OCI-LY1 (cell line): ENCODE data around the gene CCDC12.

Experiments
- H2AFZ ChIP-seq: fragments of 200-600 bp; sonication (generic), shearing (Covaris generic); 2 replicates; pipeline ENCODE4 v1.6.0; 2014; ENCODE audit warnings: antibody characterized with exemption, mild to moderate bottlenecking, low read length
- H3F3A ChIP-seq: fragments of 200-600 bp; sonication (generic), shearing (Covaris generic); 2 replicates; pipeline ENCODE4 v1.6.0; 2014; ENCODE audit warnings: mild to moderate bottlenecking, antibody characterized with exemption, low read length, moderate library complexity; ENCODE audit not compliant: insufficient read depth
- H3K27ac ChIP-seq: fragments of 200-600 bp; sonication (generic); 2 replicates; pipeline ENCODE4 v1.5.1; 2014; ENCODE audit warnings: low read length, mixed run types, mild to moderate bottlenecking, low read depth; ENCODE audit not compliant: poor library complexity, severe bottlenecking
- H3K27me3 ChIP-seq: fragments of 200-600 bp; sonication (generic); 2 replicates; pipeline ENCODE4 v1.6.0; 2014; ENCODE audit warnings: antibody characterized with exemption, mild to moderate bottlenecking, low read length, moderate library complexity; ENCODE audit not compliant: insufficient read depth
- H3K36me3 ChIP-seq: fragments of 200-600 bp; sonication (generic); 2 replicates; pipeline ENCODE4 v1.6.1; 2014; ENCODE audit warnings: mild to moderate bottlenecking, antibody characterized with exemption, low read length, moderate library complexity, mixed read lengths; ENCODE audit not compliant: insufficient read depth
- H3K4me1 ChIP-seq: fragments of 200-600 bp; sonication (generic); 2 replicates; pipeline ENCODE4 v1.5.1; 2014; ENCODE audit warnings: mild to moderate bottlenecking, low read length, moderate library complexity; ENCODE audit not compliant: insufficient read depth, severe bottlenecking
- H3K4me2 ChIP-seq: fragments of 200-600 bp; sonication (generic), shearing (Covaris generic); 2 replicates; pipeline ENCODE4 v1.6.1; 2014; ENCODE audit warnings: low read length
- H3K4me3 ChIP-seq: fragments of 200-600 bp; sonication (generic); 2 replicates; pipeline ENCODE4 v1.5.1; 2014; ENCODE audit warnings: low read length, low read depth, mild to moderate bottlenecking, mixed read lengths; ENCODE audit not compliant: poor library complexity, severe bottlenecking
- H3K79me2 ChIP-seq: fragments of 200-600 bp; shearing (Covaris generic); 2 replicates; pipeline ENCODE4 v1.6.1; 2016; ENCODE audit warnings: mixed run types, low read length, mixed read lengths; ENCODE audit not compliant: insufficient read depth
- H3K9ac ChIP-seq: fragments of 200-600 bp; sonication (generic), shearing (Covaris generic); 2 replicates; pipeline ENCODE4 v1.6.1; 2014; ENCODE audit warnings: mild to moderate bottlenecking, low read length, mixed read lengths
- H3K9me2 ChIP-seq: fragments of 200-600 bp; sonication (generic), shearing (Covaris generic); 2 replicates; pipeline ENCODE4 v1.6.1; 2014; ENCODE audit warnings: low read depth, mild to moderate bottlenecking, low read length, mixed read lengths
- H3K9me3 ChIP-seq: fragments of 200-600 bp; shearing (Covaris generic); 2 replicates; pipeline ENCODE4 v1.6.1; 2014; ENCODE audit warnings: low read length, mixed read lengths
- H4K20me1 ChIP-seq: fragments of 200-600 bp; sonication (generic), shearing (Covaris generic); 2 replicates; pipeline ENCODE4 v1.6.0; 2016; ENCODE audit warnings: mild to moderate bottlenecking, low read length; ENCODE audit not compliant: insufficient read depth
- EZH2 ChIP-seq: fragments of 200-600 bp; sonication (generic), shearing (Covaris generic); IDR thresholded peaks from 2 replicates; pipeline ENCODE4 v1.8.0; 2017; ENCODE audit warnings: borderline replicate concordance, mixed run types, mild to moderate bottlenecking, antibody characterized with exemption, low read length, moderate library complexity, mixed read lengths
- TF ChIP-seq, protein P1 (sequence below): fragments of 200-600 bp; sonication (generic), shearing (Covaris generic); IDR thresholded peaks from 2 replicates; pipeline ENCODE4 v1.5.1; 2017; ENCODE audit warnings: mild to moderate bottlenecking, antibody characterized with exemption, low read length, moderate library complexity, mixed read lengths

The CCDC12 gene

DNA sequence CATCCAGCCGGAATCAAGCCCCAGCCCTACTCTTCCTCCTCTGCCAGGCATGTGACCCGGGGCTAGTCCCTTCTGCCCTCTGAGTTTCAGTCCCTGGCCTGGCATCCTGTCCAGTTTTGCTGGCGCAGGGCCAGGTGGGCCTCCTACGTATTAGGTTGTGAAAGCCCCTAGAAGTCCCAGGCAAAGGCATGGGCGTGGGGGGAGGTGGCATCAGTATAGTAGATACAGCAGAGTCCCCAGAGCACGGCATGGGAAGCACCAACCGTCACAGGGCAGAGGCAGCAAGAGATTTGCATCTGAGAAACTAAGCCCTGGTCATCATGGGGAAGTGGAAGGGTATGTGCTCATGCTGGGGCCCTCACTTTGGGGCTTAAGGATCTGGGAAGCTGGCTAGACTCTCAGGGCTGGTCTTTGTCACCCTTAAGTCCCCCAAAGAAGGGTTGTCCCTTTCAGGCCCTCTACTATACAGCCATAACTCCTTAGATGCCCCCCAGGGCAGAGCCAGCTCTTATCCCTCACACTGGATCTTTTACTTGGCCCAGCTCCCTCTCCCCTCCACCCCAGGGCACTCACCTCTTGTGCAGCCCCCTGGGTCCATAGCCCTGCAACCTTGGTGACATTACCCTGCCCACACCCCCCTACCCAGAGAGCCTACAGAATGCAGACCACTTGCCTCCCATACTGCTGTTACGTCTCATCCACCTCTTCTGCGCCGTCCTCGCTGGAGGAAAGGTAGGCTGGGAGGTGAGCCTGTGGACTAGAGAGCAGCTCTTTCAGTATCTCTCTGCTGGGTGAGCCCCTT lies 14.2 kb upstream of the CCDC12 start:
- Histone ChIP-seq H3K27ac (peak overlapping the region; percentile 50), H3K79me2 (no peaks in the 10 kb centered on the region), H3K4me3 (no peak overlapping the region), H3K9me2 (no peaks in the 10 kb centered on the region), H3K4me2 (no peak overlapping the region), H2AFZ (no peak overlapping the region), H3F3A (no peaks in the 10 kb centered on the region), H3K9ac (no peak overlapping the region; the same call in 1 of the 2 replicates), H4K20me1 (no peaks in the 10 kb centered on the region), H3K9me3 (no peaks in the 10 kb centered on the region), H3K27me3 (no peaks in the 10 kb centered on the region), H3K36me3 (peaks cover 4% of the 10 kb centered on the region; the same call in 1 of the 2 replicates), H3K4me1 (peaks cover 31% of the 10 kb centered on the region)
- TF ChIP-seq, protein P1, sequence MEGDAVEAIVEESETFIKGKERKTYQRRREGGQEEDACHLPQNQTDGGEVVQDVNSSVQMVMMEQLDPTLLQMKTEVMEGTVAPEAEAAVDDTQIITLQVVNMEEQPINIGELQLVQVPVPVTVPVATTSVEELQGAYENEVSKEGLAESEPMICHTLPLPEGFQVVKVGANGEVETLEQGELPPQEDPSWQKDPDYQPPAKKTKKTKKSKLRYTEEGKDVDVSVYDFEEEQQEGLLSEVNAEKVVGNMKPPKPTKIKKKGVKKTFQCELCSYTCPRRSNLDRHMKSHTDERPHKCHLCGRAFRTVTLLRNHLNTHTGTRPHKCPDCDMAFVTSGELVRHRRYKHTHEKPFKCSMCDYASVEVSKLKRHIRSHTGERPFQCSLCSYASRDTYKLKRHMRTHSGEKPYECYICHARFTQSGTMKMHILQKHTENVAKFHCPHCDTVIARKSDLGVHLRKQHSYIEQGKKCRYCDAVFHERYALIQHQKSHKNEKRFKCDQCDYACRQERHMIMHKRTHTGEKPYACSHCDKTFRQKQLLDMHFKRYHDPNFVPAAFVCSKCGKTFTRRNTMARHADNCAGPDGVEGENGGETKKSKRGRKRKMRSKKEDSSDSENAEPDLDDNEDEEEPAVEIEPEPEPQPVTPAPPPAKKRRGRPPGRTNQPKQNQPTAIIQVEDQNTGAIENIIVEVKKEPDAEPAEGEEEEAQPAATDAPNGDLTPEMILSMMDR = no peak
- no peak for TF ChIP-seq EZH2

DNA sequence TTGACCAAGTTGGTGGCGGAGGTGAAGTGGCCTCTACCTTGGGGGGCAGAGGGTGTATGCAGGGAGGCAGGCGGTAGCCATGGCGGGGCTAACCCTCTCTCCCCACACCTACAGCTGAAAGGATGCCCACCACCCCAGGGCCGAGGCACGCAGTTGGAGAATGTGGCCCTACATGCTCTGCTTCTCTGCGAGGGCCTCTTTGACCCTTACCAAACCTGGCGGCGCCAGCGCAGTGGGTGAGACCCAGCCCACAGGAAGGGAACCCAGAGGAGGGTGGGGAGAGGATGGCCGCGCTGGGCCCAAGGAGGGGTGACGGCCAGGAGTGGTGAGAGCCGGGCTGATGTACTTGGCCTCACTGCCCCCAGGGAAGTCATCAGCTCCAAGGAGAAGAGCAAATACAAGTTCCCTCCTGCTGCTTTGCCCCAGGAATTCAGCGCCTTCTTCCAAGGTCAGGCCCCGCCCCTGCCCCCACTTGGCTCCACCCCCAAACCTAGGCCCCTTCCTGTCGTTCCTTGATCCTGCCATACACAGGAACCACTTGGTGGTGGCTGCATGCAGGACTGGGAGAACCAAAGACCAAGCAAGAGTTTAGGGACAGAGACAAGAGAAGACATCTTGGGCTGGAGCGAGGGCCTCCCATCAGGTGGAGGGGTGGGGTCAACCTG lies 12.7 kb upstream of the CCDC12 start:
- H3K4me1 ChIP-seq = peaks cover 34% of the 10 kb centered on the region
- no peaks in the 10 kb centered on the region for H3F3A ChIP-seq
- no peaks in the 10 kb centered on the region for H3K79me2 ChIP-seq
- H2AFZ ChIP-seq = no peak overlapping the region
- H3K9ac ChIP-seq = no peak overlapping the region
- H3K36me3 ChIP-seq = peaks cover 4% of the 10 kb centered on the region; the same call in 1 of the 2 replicates
- H3K9me2 ChIP-seq = no peaks in the 10 kb centered on the region
- no peak overlapping the region for H3K27ac ChIP-seq
- TF ChIP-seq EZH2 = no peak
- TF ChIP-seq, protein P1 = no peak
- H4K20me1 ChIP-seq = no peaks in the 10 kb centered on the region
- H3K9me3 ChIP-seq = no peaks in the 10 kb centered on the region
- H3K4me2 ChIP-seq = no peak overlapping the region
- no peaks in the 10 kb centered on the region for H3K27me3 ChIP-seq
- H3K4me3 ChIP-seq = no peak overlapping the region

DNA sequence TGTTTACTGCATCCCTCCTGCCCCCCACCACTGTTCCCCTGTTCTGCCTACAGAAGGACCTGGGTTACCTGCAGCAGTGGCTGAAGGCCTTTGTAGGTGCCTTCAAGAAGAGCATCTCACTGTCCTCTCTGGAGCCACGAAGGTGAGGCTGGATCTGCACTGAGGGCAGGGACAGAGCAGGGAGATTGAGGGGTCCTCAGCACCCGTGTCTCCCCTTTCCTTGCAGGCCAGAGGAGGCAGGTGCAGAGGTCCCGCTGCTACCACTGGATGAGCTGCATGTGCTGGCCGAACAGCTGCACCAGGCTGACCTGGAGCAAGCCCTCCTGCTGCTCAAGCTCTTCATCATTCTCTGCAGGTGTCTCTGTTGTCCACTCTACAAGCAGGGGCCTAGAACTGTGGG lies 12.1 kb upstream of the CCDC12 start:
- no peaks in the 10 kb centered on the region for H3K9me3 ChIP-seq
- no peak overlapping the region for H3K4me2 ChIP-seq
- no peaks in the 10 kb centered on the region for H3K9me2 ChIP-seq
- H3F3A ChIP-seq = no peaks in the 10 kb centered on the region
- H3K79me2 ChIP-seq = no peaks in the 10 kb centered on the region
- no peaks in the 10 kb centered on the region for H4K20me1 ChIP-seq
- no peak overlapping the region for H3K4me3 ChIP-seq
- H3K36me3 ChIP-seq = peaks cover 4% of the 10 kb centered on the region; the same call in 1 of the 2 replicates
- H3K27me3 ChIP-seq = no peaks in the 10 kb centered on the region
- no peak overlapping the region for H3K9ac ChIP-seq
- H3K27ac ChIP-seq = no peak overlapping the region
- H2AFZ ChIP-seq = no peak overlapping the region
- peaks cover 35% of the 10 kb centered on the region for H3K4me1 ChIP-seq
- TF ChIP-seq, protein P1 = no peak
- no peak for TF ChIP-seq EZH2
